AG10803 (cell line): ENCODE data around the gene RPSA.
A peak's percentile ranks its signal among the peaks of the same experiment; 100 is the strongest.
"Not testable (repeated sequence)": the region's sequence is repeated elsewhere in the genome, so short reads cannot be mapped to it uniquely, and the experiment has no call there.

ENCODE experiments used
- DNase-seq: peaks from one replicate; pipeline ENCODE4 v3.0.0; 2010; ENCODE audit warnings: low read depth
- H3K4me3 ChIP-seq: 2 replicates; pipeline ENCODE4 v1.5.1; 2011; ENCODE audit warnings: mild to moderate bottlenecking, low read length, control low read depth
- TF ChIP-seq, protein P1 (sequence below): conservative IDR thresholded peaks from 2 replicates; pipeline ENCODE4 v1.5.1; 2011; ENCODE audit warnings: mild to moderate bottlenecking, low read length, control low read depth, inconsistent platforms

Gene RPSA

DNA sequence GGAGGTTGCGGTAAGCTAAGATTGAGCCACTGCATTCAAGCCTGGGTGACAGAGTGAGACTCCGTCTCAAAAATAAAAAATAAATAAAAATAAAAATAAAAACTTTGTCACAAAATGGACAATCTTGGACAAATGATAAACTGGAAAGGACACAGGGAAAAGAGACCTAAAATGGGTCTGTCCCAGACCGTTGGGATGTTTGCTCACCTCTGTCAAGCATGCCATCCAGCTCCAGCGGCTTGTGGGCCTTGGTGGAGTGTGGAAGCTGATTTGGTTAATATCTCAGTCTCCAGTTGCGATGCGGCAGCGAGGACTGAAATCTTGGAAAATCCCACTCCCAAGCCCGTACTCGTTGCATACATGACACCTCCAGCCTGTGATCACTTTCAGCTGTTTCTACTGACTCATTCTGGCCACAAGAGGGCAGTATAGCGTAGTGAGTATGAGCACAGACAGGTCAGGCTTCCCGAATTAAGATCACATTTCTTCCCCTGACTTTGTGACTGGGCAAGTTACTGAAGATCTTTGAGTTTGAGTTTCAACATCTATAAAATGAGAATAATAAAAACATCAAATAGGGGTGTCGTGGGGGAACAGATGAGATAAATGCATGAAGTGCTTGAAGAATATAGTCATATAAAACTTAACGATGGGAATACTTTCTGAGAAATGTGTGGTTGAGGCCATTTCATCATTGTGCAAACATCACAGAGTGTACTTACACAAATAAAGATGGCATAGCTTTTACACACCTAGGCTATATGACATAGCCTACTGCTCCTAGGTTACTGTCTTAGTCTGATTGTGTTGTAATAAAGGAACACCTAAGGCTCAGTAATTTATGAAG, 41.3 kb downstream of the RPSA start:
- TF ChIP-seq, protein P1, sequence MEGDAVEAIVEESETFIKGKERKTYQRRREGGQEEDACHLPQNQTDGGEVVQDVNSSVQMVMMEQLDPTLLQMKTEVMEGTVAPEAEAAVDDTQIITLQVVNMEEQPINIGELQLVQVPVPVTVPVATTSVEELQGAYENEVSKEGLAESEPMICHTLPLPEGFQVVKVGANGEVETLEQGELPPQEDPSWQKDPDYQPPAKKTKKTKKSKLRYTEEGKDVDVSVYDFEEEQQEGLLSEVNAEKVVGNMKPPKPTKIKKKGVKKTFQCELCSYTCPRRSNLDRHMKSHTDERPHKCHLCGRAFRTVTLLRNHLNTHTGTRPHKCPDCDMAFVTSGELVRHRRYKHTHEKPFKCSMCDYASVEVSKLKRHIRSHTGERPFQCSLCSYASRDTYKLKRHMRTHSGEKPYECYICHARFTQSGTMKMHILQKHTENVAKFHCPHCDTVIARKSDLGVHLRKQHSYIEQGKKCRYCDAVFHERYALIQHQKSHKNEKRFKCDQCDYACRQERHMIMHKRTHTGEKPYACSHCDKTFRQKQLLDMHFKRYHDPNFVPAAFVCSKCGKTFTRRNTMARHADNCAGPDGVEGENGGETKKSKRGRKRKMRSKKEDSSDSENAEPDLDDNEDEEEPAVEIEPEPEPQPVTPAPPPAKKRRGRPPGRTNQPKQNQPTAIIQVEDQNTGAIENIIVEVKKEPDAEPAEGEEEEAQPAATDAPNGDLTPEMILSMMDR = peak; percentile 95
- peak; percentile 79 for DNase-seq
- no peak overlapping the region for H3K4me3 ChIP-seq

DNA sequence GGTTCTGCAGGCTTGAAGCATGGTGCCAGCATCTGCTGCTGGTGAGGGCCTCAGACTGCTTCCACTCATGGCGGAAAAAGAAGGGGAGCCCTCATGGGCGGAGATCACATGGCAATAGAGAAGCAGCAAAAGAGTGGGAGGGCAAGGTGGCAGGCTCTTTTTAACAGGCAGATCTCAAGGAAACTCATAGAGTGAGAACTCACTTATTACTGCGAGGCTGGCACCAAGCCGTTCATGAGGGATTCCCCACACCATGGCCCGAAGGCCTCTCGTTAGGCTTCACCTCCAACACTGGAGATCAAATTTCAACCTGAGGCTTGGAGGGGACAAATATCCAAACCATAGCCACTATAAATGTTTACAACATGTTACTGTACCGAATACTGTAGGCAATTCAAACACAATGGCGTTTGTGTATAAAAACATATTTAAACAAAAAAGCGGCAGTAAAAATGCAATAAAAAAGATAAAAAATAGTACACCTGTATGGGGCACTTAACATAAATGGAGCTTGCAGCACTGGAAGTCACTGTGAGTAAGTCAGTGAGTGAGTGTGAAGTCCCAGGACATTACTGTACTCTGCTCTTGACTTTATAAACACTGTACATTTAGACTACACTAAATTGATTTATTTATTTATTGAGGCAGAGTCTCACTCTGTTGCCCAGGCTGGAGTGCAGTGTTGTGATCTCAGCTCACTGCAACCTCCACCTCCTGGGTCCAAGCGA, 42.1 kb downstream of the RPSA start:
- DNase-seq = no peak
- TF ChIP-seq, protein P1 = no peak
- no peak overlapping the region for H3K4me3 ChIP-seq

DNA sequence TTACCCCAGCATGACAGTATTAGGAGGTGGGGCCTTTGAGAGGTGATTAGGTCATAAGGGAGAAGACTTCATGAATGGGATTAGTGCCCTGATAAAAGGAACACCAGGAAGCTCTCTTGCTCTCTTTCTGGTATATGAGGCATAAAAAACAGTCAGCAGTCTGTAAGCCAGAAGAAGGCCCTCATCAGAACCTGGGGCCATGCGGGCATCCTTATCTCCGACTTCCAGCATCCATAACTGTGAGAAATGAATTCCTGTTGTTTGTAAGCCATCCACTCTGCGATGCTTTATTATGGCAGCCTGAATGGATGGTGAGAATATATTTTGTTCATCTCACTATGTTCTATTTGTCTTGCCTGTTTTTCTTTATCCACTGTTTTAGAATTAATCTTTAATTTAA, 43.3 kb downstream of the RPSA start:
- no peak overlapping the region for H3K4me3 ChIP-seq
- TF ChIP-seq, protein P1 = no peak
- no peak for DNase-seq

DNA sequence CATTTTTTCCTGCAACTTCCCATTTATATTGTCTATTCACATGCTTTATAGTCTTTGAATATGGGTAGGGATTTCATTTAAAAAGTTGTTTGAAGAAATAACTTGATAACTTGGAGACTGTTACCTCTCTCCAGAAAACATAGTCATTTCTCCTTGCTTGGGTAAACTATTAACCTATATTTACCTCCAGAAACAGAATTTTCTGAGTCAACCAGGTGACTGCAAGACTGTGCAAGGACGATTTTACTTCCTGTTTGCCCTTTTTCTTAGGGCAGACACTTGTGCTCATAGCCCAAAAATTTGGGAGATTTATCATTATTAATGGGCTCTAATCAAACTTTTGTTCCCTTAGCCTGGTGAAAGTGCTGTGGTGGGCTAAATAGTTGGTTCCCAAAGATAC, 46.6 kb downstream of the RPSA start:
- TF ChIP-seq, protein P1 = no peak
- DNase-seq = no peak
- no peak overlapping the region for H3K4me3 ChIP-seq

DNA sequence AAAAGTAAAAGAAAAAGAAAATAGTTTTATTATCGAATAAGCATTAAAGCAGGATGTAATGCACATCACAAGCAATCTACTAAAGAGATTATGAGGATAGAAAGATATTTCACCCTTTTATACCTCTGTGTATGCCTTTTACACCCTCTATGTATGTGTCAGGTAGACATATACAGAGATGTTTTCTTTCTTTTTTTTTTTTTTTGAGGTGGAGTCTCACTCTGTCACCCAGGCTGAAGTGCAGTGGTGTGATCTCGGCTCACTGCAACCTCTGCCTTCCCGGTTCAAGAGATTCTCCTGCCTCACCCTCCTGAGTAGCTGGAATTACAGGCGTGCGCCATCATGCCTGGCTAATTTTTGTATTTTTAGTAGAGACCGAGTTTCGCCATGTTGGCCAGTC, 47.4 kb downstream of the RPSA start:
- H3K4me3 ChIP-seq, DNase-seq: not testable (repeated sequence)

DNA sequence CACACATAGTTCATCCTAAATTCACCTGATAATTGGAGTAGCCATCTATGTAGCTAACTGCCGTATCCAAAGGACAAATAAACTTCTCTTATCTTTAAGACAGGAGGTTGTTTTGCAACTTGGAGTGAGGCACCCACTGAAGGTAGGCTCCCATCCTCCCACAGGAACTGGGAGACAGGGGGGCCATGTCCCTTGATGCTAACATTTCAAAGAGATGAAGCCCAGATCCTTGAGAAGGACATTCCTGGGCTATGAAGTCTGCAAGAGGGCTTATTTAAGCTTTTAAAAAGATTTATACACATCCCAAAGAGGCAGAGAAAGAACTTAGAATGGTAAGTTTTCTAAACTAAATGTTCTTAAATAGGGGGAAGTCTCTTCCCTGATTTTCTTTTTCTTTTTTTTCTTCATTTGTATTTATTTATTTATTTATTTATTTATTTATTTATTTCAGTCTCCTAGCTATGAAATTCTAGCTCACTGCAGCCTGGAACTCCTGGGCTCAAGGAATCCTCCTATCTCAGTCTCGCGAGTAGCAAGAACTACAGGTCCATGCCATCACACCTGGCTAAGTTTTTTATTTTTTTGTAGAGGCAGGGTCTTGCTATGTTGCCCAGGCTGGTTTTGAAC, 48.2 kb downstream of the RPSA start:
- TF ChIP-seq, protein P1 = no peak
- no peak for DNase-seq
- H3K4me3 ChIP-seq = no peak overlapping the region

DNA sequence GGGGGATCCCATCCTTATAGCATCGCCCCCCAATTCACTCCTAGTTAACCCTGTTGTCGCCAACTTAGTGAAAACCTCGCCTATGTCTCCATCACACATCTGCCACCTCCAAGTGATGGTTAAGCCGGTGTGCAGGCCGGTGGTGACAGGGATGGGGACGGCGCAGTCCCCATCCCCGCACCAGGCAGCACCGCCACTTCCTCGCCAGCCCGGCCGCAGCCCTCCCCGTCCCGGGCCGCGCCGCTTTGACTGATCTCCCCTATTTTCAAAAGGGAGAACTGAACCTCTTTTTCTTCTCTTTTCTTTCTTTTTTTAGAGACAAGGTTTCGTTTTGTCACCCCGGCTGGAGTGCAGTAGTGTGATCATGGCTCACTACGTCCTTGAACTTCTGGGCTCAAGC, 49.6 kb downstream of the RPSA start:
- TF ChIP-seq, protein P1 = no peak
- no peak for DNase-seq
- no peak overlapping the region for H3K4me3 ChIP-seq
